Effector memory CD4-positive, alpha-beta T cell (primary cell): ENCODE data around the gene ZFYVE9.

Experiments used
- DNase-seq, 3 donors: peaks; one replicate each; pipeline ENCODE4 v3.0.0-alpha.2; 2020
- H3K27ac ChIP-seq: 2 replicates; pipeline ENCODE4 v1.7.0; 2013; ENCODE audit warnings: mild to moderate bottlenecking, low read length, moderate library complexity; ENCODE audit not compliant: insufficient read depth, poor library complexity, severe bottlenecking
- H3K27me3 ChIP-seq: replicated peaks from 2 replicates; pipeline ENCODE4 v1.7.0; 2013; ENCODE audit warnings: mild to moderate bottlenecking, low read length; ENCODE audit not compliant: insufficient read depth, control insufficient read depth, poor library complexity, severe bottlenecking
- H3K36me3 ChIP-seq: 2 replicates; pipeline ENCODE4 v1.7.0; 2013; ENCODE audit warnings: mild to moderate bottlenecking, low read length, moderate library complexity; ENCODE audit not compliant: control insufficient read depth, insufficient read depth
- H3K4me1 ChIP-seq: 2 replicates; pipeline ENCODE4 v1.7.0; 2013; ENCODE audit warnings: low read length, mild to moderate bottlenecking; ENCODE audit not compliant: control insufficient read depth, insufficient read depth, poor library complexity, severe bottlenecking
- H3K4me3 ChIP-seq: 2 replicates; pipeline ENCODE4 v1.7.0; 2013; ENCODE audit warnings: low read length, low read depth, mild to moderate bottlenecking; ENCODE audit not compliant: insufficient read depth, poor library complexity, severe bottlenecking
- H3K9me3 ChIP-seq: 2 replicates; pipeline ENCODE4 v1.7.0; 2013; ENCODE audit warnings: mild to moderate bottlenecking, low read length, moderate library complexity; ENCODE audit not compliant: control insufficient read depth

The ZFYVE9 gene

DNA sequence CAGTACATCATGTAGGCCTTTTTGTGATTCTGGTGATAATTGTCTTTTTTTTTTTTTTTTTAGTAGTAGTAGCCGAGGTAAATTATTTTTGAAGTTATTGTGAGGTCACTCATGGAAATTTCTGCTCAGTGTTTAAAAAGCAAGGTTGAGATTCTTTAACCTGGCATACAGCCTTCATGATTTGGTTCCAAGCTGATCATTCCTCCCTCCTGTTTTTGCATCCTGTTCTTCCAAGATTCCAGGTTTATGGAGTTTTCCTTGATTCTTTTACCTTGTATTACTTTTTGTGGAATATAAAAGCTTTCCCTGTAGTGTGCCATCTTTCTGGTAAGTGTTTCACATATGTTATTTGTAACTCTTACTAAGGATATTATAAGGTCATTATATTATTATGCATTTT is 9.1 kb downstream of the ZFYVE9 start:
- H3K4me1 ChIP-seq: no peaks in the 10 kb centered on the region
- no peak for DNase-seq
- no peak overlapping the region for H3K4me3 ChIP-seq
- H3K36me3 ChIP-seq: no peaks in the 10 kb centered on the region
- no peaks in the 10 kb centered on the region for H3K27me3 ChIP-seq
- no peak overlapping the region for H3K27ac ChIP-seq
- H3K9me3 ChIP-seq: no peaks in the 10 kb centered on the region

DNA sequence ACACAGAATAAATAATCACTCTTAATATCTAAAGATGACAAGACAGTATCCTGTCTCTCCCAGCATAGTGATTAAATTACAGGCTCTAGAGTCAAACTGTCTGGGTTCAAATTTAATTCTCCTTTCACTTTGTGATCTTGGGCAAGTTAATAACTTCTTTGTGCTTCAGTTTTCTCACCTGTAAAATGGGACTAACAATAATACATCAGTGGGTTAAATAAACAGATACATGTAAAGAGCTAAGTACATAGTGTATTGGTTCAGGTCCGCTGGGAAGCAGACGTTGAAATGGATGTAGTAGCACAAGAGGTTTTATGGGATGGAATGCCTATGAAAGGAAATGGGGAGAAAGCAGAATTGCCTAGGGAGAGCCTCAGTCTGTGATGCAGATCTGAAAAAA is 10.7 kb downstream of the ZFYVE9 start:
- Histone ChIP-seq H3K4me3 (no peak overlapping the region), H3K9me3 (no peaks in the 10 kb centered on the region), H3K27me3 (no peaks in the 10 kb centered on the region), H3K36me3 (no peaks in the 10 kb centered on the region), H3K4me1 (no peaks in the 10 kb centered on the region), H3K27ac (no peak overlapping the region)
- DNase-seq: no peak

DNA sequence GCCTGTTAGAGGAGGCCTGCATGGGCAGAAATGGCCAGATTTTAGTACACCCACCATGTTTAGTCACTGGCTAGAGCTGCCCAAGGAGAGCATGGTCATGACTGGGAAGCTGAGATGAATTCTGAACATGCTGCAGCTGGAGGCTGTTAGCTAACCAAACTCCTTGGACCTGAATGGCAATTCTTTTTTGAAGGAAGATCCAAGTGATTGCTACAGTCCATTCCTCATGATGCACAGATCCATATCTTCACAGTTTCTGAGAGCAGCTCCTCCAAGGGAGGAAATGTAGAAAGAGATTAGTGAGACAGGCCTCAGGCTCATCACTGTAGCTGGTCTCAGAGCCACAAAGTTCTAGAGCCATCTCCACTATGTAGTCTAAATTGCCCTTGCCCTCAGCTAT is 11.1 kb downstream of the ZFYVE9 start:
- H3K4me3 ChIP-seq: no peak overlapping the region
- no peak overlapping the region for H3K27ac ChIP-seq
- H3K36me3 ChIP-seq: no peaks in the 10 kb centered on the region
- no peaks in the 10 kb centered on the region for H3K27me3 ChIP-seq
- no peaks in the 10 kb centered on the region for H3K9me3 ChIP-seq
- H3K4me1 ChIP-seq: no peaks in the 10 kb centered on the region
- no peak for DNase-seq

GRCh38 chr1:52153898-52154297 is 12.0 kb downstream of the ZFYVE9 start:
- H3K36me3 ChIP-seq: no peaks in the 10 kb centered on the region
- DNase-seq: no peak
- H3K4me1 ChIP-seq: no peaks in the 10 kb centered on the region
- no peak overlapping the region for H3K4me3 ChIP-seq
- H3K27me3 ChIP-seq: no peaks in the 10 kb centered on the region
- H3K9me3 ChIP-seq: no peaks in the 10 kb centered on the region
- H3K27ac ChIP-seq: no peak overlapping the region

DNA sequence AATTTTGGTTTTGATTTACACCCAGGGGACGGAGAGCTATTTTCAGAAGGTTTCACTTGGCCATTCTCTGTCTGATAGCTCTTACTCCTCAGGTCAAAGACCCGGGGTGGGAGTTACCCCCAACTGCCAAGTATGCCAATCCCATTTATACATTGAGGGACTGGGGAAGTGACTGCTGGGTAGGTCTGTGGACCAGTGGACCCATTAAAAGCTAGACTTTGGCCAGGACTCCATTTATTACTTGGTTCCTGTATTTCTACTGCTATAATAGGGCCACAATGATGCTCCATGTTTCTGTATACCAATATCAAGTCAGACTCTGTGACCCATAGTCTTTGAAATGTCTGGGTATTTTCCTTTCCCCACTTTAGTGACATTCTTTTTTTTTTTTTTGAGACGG is 14.6 kb downstream of the ZFYVE9 start:
- Histone ChIP-seq H3K4me1 (no peaks in the 10 kb centered on the region), H3K27me3 (no peaks in the 10 kb centered on the region), H3K36me3 (no peaks in the 10 kb centered on the region), H3K4me3 (no peak overlapping the region), H3K27ac (no peak overlapping the region), H3K9me3 (no peaks in the 10 kb centered on the region)
- DNase-seq: no peak

- H3K27ac ChIP-seq: no peak overlapping the region
- no peaks in the 10 kb centered on the region for H3K4me1 ChIP-seq
- H3K9me3 ChIP-seq: no peaks in the 10 kb centered on the region
- no peak overlapping the region for H3K4me3 ChIP-seq
- DNase-seq: no peak
- no peaks in the 10 kb centered on the region for H3K36me3 ChIP-seq
- no peaks in the 10 kb centered on the region for H3K27me3 ChIP-seq
Observed at GRCh38 chr1:52157582-52157981, 15.7 kb downstream of the ZFYVE9 start.

DNA sequence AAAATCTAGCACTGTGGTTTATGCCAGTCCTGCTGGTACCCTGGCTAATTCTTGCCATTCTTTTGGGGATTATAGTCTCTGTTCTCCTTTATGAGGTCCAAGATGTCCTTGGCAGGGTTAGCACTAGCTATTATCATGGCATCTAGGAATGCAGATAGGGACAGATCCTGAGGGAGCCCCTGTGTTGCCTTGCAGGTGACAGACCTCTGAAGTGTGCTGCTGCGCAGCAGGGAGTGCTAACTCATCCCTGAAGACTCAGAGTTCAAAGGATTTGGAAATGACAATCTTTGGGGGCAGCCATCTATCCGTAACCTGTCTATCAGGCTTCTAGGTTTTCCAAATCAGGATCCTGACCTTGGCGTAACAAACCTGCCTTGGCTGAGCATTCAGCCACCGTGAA is 16.3 kb downstream of the ZFYVE9 start:
- Histone ChIP-seq H3K4me3 (no peak overlapping the region), H3K27me3 (no peaks in the 10 kb centered on the region), H3K4me1 (no peaks in the 10 kb centered on the region), H3K9me3 (no peaks in the 10 kb centered on the region), H3K36me3 (no peaks in the 10 kb centered on the region), H3K27ac (no peak overlapping the region)
- DNase-seq: no peak

GRCh38 chr1:52159033-52159789 is 17.3 kb downstream of the ZFYVE9 start:
- H3K27me3 ChIP-seq: no peaks in the 10 kb centered on the region
- H3K36me3 ChIP-seq: no peaks in the 10 kb centered on the region
- H3K4me3 ChIP-seq: no peak overlapping the region
- no peaks in the 10 kb centered on the region for H3K9me3 ChIP-seq
- no peaks in the 10 kb centered on the region for H3K4me1 ChIP-seq
- no peak for DNase-seq
- H3K27ac ChIP-seq: no peak overlapping the region

DNA sequence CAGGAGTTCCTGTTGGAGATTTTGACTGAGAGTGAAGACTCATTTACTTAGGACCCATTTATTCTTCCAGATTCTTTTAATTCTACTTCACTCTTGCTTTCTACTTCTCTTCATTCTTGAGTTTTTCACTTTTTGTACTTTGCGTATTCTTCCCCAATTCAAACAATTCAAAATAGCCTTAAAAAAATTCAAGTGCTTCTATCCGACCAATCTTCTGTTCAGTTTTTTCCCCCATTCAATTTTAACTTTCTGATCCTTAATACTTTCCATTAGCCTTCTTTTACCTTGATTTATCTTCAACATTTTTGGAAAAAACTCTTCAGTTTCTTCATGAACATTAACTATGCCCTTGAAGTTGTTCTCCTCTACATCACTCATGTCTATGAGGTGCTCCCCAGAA is 21.1 kb downstream of the ZFYVE9 start:
- Histone ChIP-seq H3K4me1 (no peaks in the 10 kb centered on the region), H3K36me3 (no peaks in the 10 kb centered on the region), H3K4me3 (no peak overlapping the region), H3K9me3 (no peaks in the 10 kb centered on the region), H3K27ac (no peak overlapping the region), H3K27me3 (no peaks in the 10 kb centered on the region)
- no peak for DNase-seq

- no peak overlapping the region for H3K4me3 ChIP-seq
- H3K4me1 ChIP-seq: no peaks in the 10 kb centered on the region
- no peaks in the 10 kb centered on the region for H3K27me3 ChIP-seq
- H3K36me3 ChIP-seq: no peaks in the 10 kb centered on the region
- no peak for DNase-seq
- H3K9me3 ChIP-seq: no peaks in the 10 kb centered on the region
- no peak overlapping the region for H3K27ac ChIP-seq
Observed at GRCh38 chr1:52164604-52165003, 22.7 kb downstream of the ZFYVE9 start.
